Spleen (tissue), 11 donors: ENCODE measurements around the gene TRIM54. TPM values are rescaled to one million over a fixed set of nuclear protein-coding genes. Genes with fewer than 3 reads are reported as not detected.

Source experiments
- DNase-seq: peaks from one replicate; pipeline ENCODE4 v3.0.0-alpha.2; 2020
- H3K27ac ChIP-seq, 8 donors: fragments of 200-600 bp; sonication (generic) in 7 of 8; 1 replicate in 4 of 8; 2 replicates in 4 of 8; pipeline versions ENCODE4 v1.5.0 to v1.8.0; 2016 to 2021; ENCODE audit warnings: inconsistent platforms in 4 of 8, mild to moderate bottlenecking in 4 of 8, moderate library complexity in 1 of 8
- H3K27me3 ChIP-seq, 7 donors: fragments of 200-600 bp; sonication (generic) in 6 of 7; replicated peaks in 1 of 7; 1 replicate in 4 of 7; 2 replicates in 3 of 7; pipeline versions ENCODE4 v1.5.0 to v1.8.0; 2016 to 2021; ENCODE audit warnings: inconsistent platforms in 3 of 7, mild to moderate bottlenecking in 1 of 7
- H3K36me3 ChIP-seq, 6 donors: fragments of 200-600 bp; sonication (generic) in 5 of 6; 1 replicate in 4 of 6; 2 replicates in 2 of 6; pipeline versions ENCODE4 v1.5.0 to v1.8.0; 2016 to 2021; ENCODE audit warnings: inconsistent platforms in 2 of 6
- H3K4me1 ChIP-seq, 6 donors: fragments of 200-600 bp; sonication (generic) in 5 of 6; 1 replicate in 3 of 6; 2 replicates in 3 of 6; pipeline versions ENCODE4 v1.5.0 to v1.8.0; 2016 to 2021; ENCODE audit warnings: inconsistent platforms in 3 of 6
- H3K4me3 ChIP-seq, 8 donors: fragments of 200-600 bp; sonication (generic) in 7 of 8; 1 replicate in 4 of 8; 2 replicates in 4 of 8; pipeline versions ENCODE4 v1.5.0 to v1.8.0; 2016 to 2021; ENCODE audit warnings: inconsistent platforms in 4 of 8, mild to moderate bottlenecking in 4 of 8, moderate library complexity in 2 of 8
- H3K9me3 ChIP-seq, 8 donors: fragments of 200-600 bp; sonication (generic) in 7 of 8; 1 replicate in 4 of 8; 2 replicates in 4 of 8; pipeline versions ENCODE4 v1.5.0 to v1.8.0; 2016 to 2021; ENCODE audit warnings: inconsistent platforms in 4 of 8
- CTCF ChIP-seq, 11 experiments: fragments of 200-600 bp in 7 of 11; fragments of 450-650 bp in 4 of 11; sonication (generic) in 4 of 11; IDR thresholded peaks in 8 of 11; conservative IDR thresholded peaks in 3 of 11; 1 replicate in 7 of 11; 2 replicates in 4 of 11; pipeline versions ENCODE4 v1.4.0 to v1.8.0; 2016 to 2021; ENCODE audit warnings: antibody characterized with exemption in 11 of 11, inconsistent platforms in 4 of 11, mild to moderate bottlenecking in 1 of 11
- POLR2A ChIP-seq, 3 donors: fragments of 450-650 bp; IDR thresholded peaks; one replicate each; pipeline ENCODE4 v1.5.1; 2017; ENCODE audit warnings: antibody characterized with exemption in 3 of 3, mild to moderate bottlenecking in 1 of 3
- POLR2AphosphoS5 ChIP-seq, 3 donors: sonication (generic); formaldehyde crosslinking; IDR thresholded peaks; one replicate each; pipeline ENCODE4 v1.5.1; 2017; ENCODE audit warnings: antibody characterized with exemption in 3 of 3
- WGBS, 5 donors: extraction: QIAGEN DNeasy Blood & Tissue Kit in 3 of 5; methylation state at CpG; one replicate each; pipeline versions ENCODE4 v1.1.5 to v1.1.7; 2013 to 2018; 5-methylcytosine and 5-hydroxymethylcytosine counted together
- intact Hi-C: fragments of 100-400 bp; cut with DNase I; formaldehyde crosslinking; loops from one replicate; pipeline ENCODE4 v1.15.0; 2023; ENCODE audit warnings: low total_unique reads
- polyA plus RNA-seq, 3 donors: library from polyadenylated mRNA; stranded (reverse); fragments of 200-250 nt; gene quantifications; one replicate each; pipeline ENCODE4 v1.2.1, GENCODE V29; 2013
- total RNA-seq, 7 donors: library from RNA; depleted of rRNA in 3 of 7; stranded (reverse); fragments of >200 nt in 3 of 7; fragmentation: NEBNext Ultra II Directional in 4 of 7; extraction: Animal tissue kit (Norgen Biotek cat#: 25700) in 4 of 7; gene quantifications; one replicate each; pipeline versions ENCODE4 v1.1.0 to v1.2.1, GENCODE V29; 2016 to 2021
- donor health status: healthy with polysubstance abuse.
- donor health status: DM: no; HTN: no; CAD: no; lungs with moderate emphysema.
- donor health status: DM: no; HTN: no; CAD: no.
- donor health status: Bipolar disorder and iron deficiency.
- donor health status: healthy.
- donor health status: DM: no; HTN: no; CAD: no.
- donor health status: DM: yes; HTN: yes; CAD: no.

The TRIM54 gene
- total and polyA plus RNA-seq, 10 donors = 0.22 to 3.1 (median 0.49) TPM; not detected in 1

- WGBS, 5 donors = 37 to 67% (median 55%) methylated on average over 12 to 13 of the region's 13 CpGs
- Histone ChIP-seq H3K27me3 (peaks cover 0 to 75% (median 7%) of the 10 kb centered on the region in 7 donors), H3K36me3 (no peaks in the 10 kb centered on the region), H3K4me3 (no peak overlapping the region), H3K9me3 (no peaks in the 10 kb centered on the region), H3K27ac (no peak overlapping the region), H3K4me1 (peaks cover 1 to 10% (median 4%) of the 10 kb centered on the region in 6 donors)
- no peak for DNase-seq
- no peak for TF ChIP-seq POLR2A (IDR thresholded peaks at IDR 0.05)
- no peak for TF ChIP-seq CTCF (IDR thresholded peaks at IDR 0.05 in 8 of 11, conservative IDR thresholded peaks at IDR 0.05 in 3 of 11)
- TF ChIP-seq POLR2AphosphoS5 (IDR thresholded peaks at IDR 0.05) = peak; percentile 44 to 70 (median 58)
- intact Hi-C loops = no loop called here
Measured at GRCh38 chr2:27255187-27255586, 27.0 kb upstream of the TRIM54 start.

- no peak overlapping the region for H3K4me3 ChIP-seq
- H3K27ac ChIP-seq = no peak overlapping the region
- no peaks in the 10 kb centered on the region for H3K36me3 ChIP-seq
- no peak for DNase-seq
- no peaks in the 10 kb centered on the region for H3K9me3 ChIP-seq
- peaks cover 0 to 5% (median 0%) of the 10 kb centered on the region in 6 donors for H3K4me1 ChIP-seq
- intact Hi-C loops = no loop called here
- no peak for TF ChIP-seq POLR2AphosphoS5 (IDR thresholded peaks at IDR 0.05)
- no peak for TF ChIP-seq CTCF (IDR thresholded peaks at IDR 0.05 in 8 of 11, conservative IDR thresholded peaks at IDR 0.05 in 3 of 11)
- TF ChIP-seq POLR2A (IDR thresholded peaks at IDR 0.05) = no peak
- peaks cover 0 to 75% (median 8%) of the 10 kb centered on the region in 7 donors for H3K27me3 ChIP-seq
- WGBS, 5 donors = 33 to 45% (median 41%) methylated on average over 1 of the region's 1 CpG
Measured at GRCh38 chr2:27255660-27256059, 26.6 kb upstream of the TRIM54 start.

GRCh38 chr2:27256855-27257454 lies 25.3 kb upstream of the TRIM54 start:
- DNase-seq = no peak
- intact Hi-C loops = no loop called here
- Histone ChIP-seq H3K4me1 (peaks cover 0 to 13% (median 6%) of the 10 kb centered on the region in 6 donors), H3K9me3 (no peaks in the 10 kb centered on the region), H3K4me3 (no peak overlapping the region), H3K27ac (no peak overlapping the region), H3K36me3 (no peaks in the 10 kb centered on the region), H3K27me3 (peaks cover 2 to 76% (median 21%) of the 10 kb centered on the region in 7 donors)
- TF ChIP-seq POLR2AphosphoS5 (IDR thresholded peaks at IDR 0.05) (no peak), POLR2A (IDR thresholded peaks at IDR 0.05) (no peak)
- WGBS, 5 donors = 77 to 91% (median 84%) methylated on average over 5 to 7 of the region's 7 CpGs

- Histone ChIP-seq H3K27me3 (peaks cover 3 to 87% (median 32%) of the 10 kb centered on the region in 7 donors), H3K4me3 (no peak overlapping the region), H3K27ac (no peak overlapping the region), H3K9me3 (no peaks in the 10 kb centered on the region), H3K4me1 (peaks cover 5 to 24% (median 17%) of the 10 kb centered on the region in 6 donors), H3K36me3 (no peaks in the 10 kb centered on the region)
- WGBS, 5 donors = 85 to 93% (median 92%) methylated on average over 6 to 8 of the region's 8 CpGs
- no peak for DNase-seq
- intact Hi-C loops = no loop called here
- TF ChIP-seq POLR2AphosphoS5 (IDR thresholded peaks at IDR 0.05) (no peak), CTCF (IDR thresholded peaks at IDR 0.05 in 8 of 11, conservative IDR thresholded peaks at IDR 0.05 in 3 of 11) (no peak), POLR2A (IDR thresholded peaks at IDR 0.05) (no peak)
Measured at GRCh38 chr2:27258051-27258450, 24.2 kb upstream of the TRIM54 start.
